Lung (tissue), 12 donors: ENCODE results near the gene COPB2. TPM values are rescaled to one million over a fixed set of nuclear protein-coding genes. Genes with fewer than 3 reads are reported as not detected.
"Not testable (repeated sequence)": the region's sequence is repeated elsewhere in the genome, so short reads cannot be mapped to it uniquely, and the experiment has no call there.

Source experiments
- ATAC-seq: fragments of 200-7000 bp; cut with Tn5 transposase; one replicate; pipeline ENCODE4 v1.9.1; 2020; ENCODE audit warnings: moderate number of reproducible peaks; ENCODE audit not compliant: insufficient read depth, low FRiP score
- DNase-seq, 3 donors: peaks; one replicate each; pipeline ENCODE4 v3.0.0-alpha.2; 2013 to 2017
- H3K27ac ChIP-seq, 2 donors: one replicate each; pipeline ENCODE4 v1.5.1; 2013; ENCODE audit warnings: mild to moderate bottlenecking in 2 of 2, moderate library complexity in 2 of 2, control low read depth in 1 of 2, inconsistent platforms in 1 of 2, low read depth in 1 of 2, low read length in 1 of 2
- H3K27me3 ChIP-seq, 3 donors: one replicate each; pipeline ENCODE4 v1.5.1; 2013; ENCODE audit warnings: low read length in 2 of 3; ENCODE audit not compliant: control insufficient read depth in 3 of 3, insufficient read depth in 3 of 3
- H3K36me3 ChIP-seq, 4 donors: one replicate each; pipeline ENCODE4 v1.5.1; 2013; ENCODE audit warnings: low read length in 4 of 4, mild to moderate bottlenecking in 1 of 4, moderate library complexity in 1 of 4; ENCODE audit not compliant: control insufficient read depth in 4 of 4, insufficient read depth in 4 of 4
- H3K4me1 ChIP-seq, 5 donors: one replicate each; pipeline ENCODE4 v1.5.1; 2013; ENCODE audit warnings: low read length in 5 of 5, mild to moderate bottlenecking in 2 of 5, moderate library complexity in 1 of 5; ENCODE audit not compliant: control insufficient read depth in 5 of 5, insufficient read depth in 5 of 5
- H3K4me3 ChIP-seq: one replicate; pipeline ENCODE4 v1.5.1; 2013; ENCODE audit warnings: mild to moderate bottlenecking, control low read depth, moderate library complexity
- H3K9ac ChIP-seq, 2 donors: one replicate each; pipeline ENCODE4 v1.5.1; 2013; ENCODE audit warnings: low read length in 2 of 2, control low read depth in 1 of 2; ENCODE audit not compliant: insufficient read depth in 1 of 2
- H3K9me3 ChIP-seq, 4 donors: one replicate each; pipeline ENCODE4 v1.5.1; 2013; ENCODE audit warnings: low read length in 3 of 4, mild to moderate bottlenecking in 1 of 4, moderate library complexity in 1 of 4; ENCODE audit not compliant: control insufficient read depth in 4 of 4, insufficient read depth in 3 of 4
- CTCF ChIP-seq: IDR thresholded peaks from 2 replicates; pipeline ENCODE4 v1.5.1; 2012; ENCODE audit warnings: mild to moderate bottlenecking; ENCODE audit errors: control extremely low read depth, extremely low read depth
- WGBS, 2 donors: extraction: QIAGEN DNeasy Blood & Tissue Kit; methylation state at CpG; one replicate each; pipeline ENCODE4 v1.1.7; 2013; 5-methylcytosine and 5-hydroxymethylcytosine counted together
- polyA plus RNA-seq, 2 donors: library from polyadenylated mRNA; stranded (reverse); fragments of 200-250 nt; gene quantifications; one replicate each; pipeline ENCODE4 v1.2.1, GENCODE V29; 2013
- total RNA-seq, 2 donors: library from RNA; depleted of rRNA in 1 of 2; stranded (reverse); fragments of >200 nt in 1 of 2; gene quantifications; one replicate each; pipeline ENCODE4 v1.2.1, GENCODE V29; 2014 to 2021
- donor health status: control.
- donor health status: control.
- donor health status: Bipolar disorder and iron deficiency.
- donor health status: healthy.
- donor health status: DM: yes; HTN: yes; CAD: no.

COPB2 gene
- total and polyA plus RNA-seq, 4 donors = 36.9 to 136 (median 103) TPM

DNA sequence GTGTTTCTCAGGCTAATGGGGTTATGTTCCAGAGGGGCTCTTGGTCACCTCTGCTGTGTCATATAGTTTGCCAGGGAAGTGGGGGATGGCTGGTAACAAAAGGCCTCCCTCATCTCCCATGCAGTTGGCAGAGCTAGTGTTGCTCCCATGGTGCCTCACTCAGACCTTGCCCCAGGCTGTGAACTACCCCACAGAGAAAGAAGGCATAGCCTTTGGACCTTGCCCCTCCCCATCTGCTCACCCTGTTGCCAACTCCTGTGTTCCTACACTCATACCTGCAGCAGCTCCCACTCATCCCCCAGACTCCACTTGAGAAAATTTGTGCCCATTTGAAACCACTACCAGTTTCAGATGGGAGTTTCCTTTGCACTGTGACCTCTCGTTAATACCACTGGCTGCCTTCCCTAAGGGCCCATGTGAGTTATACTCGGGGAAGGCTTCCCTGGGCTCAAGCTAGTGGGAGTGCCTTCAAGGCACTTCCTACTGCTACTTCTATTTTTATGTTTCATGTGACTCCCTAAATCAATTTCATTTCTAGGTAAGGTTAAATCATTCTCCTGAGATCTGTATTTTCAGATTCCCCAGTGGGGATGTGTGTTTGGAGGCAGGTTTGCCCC is 25.3 kb upstream of the COPB2 start:
- no peak for TF ChIP-seq CTCF
- no peaks in the 10 kb centered on the region for H3K36me3 ChIP-seq
- no peak for ATAC-seq
- H3K4me3 ChIP-seq = no peak overlapping the region
- H3K9me3 ChIP-seq = peaks cover 0 to 6% (median 2%) of the 10 kb centered on the region in 4 donors
- WGBS, 2 donors = 81 to 92% methylated on average over 2 of the region's 2 CpGs
- no peak overlapping the region for H3K27ac ChIP-seq
- no peak for DNase-seq
- peaks cover 0 to 5% (median 0%) of the 10 kb centered on the region in 5 donors for H3K4me1 ChIP-seq
- H3K27me3 ChIP-seq = no peaks in the 10 kb centered on the region
- H3K9ac ChIP-seq = no peak overlapping the region

DNA sequence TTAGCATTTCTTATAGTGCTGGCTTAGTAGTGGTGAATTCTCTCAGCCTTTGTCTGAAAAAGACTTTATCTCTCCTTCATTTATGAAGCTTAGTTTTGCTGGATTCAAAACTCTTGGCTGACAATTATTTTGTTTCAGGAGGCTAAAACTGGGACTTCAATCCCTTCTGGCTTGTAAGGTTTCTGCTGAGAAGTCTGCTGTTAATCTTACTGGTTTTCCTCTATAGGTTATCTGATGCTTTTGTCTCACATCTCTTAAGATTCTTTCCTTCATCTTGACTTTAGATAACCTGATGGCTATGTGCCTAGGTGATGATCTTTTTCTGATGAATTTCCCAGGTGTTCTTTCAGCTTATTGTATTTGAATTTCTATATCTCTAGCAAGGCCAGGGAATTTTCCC is 23.4 kb upstream of the COPB2 start:
- DNase-seq, H3K27me3 ChIP-seq, H3K9ac ChIP-seq, H3K9me3 ChIP-seq, H3K4me3 ChIP-seq, H3K27ac ChIP-seq, ATAC-seq, H3K4me1 ChIP-seq, H3K36me3 ChIP-seq: not testable (repeated sequence)

- not testable (repeated sequence) for H3K4me3 ChIP-seq, ATAC-seq, H3K4me1 ChIP-seq, DNase-seq, H3K27ac ChIP-seq, H3K9ac ChIP-seq, H3K36me3 ChIP-seq, H3K27me3 ChIP-seq
- WGBS, 2 donors = 83 to 88% methylated on average over 2 of the region's 2 CpGs
- peaks cover 0 to 15% (median 4%) of the 10 kb centered on the region in 4 donors for H3K9me3 ChIP-seq
Observed at GRCh38 chr3:139401155-139401554, 11.7 kb upstream of the COPB2 start.

DNA sequence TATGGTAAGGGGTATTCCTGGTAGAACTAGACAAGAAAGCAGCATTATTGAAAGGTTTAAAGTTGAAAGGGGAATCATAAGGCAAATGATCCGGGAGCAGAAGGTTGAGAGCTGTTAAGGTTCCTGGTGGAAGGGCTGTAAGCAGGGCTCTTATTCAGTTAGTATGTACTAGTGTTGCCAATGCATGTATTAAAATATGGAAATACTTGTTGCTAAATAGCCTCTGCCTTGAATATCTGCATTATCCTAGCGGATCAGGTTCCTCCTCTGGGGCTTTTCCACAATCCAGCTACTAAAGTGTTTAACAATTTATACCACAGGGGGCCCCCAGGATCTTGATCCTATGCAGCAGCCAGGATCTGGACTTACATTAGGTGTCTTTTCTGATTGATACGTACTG is 7.3 kb upstream of the COPB2 start:
- no peaks in the 10 kb centered on the region for H3K27me3 ChIP-seq
- DNase-seq (no peak), ATAC-seq (no peak)
- peaks cover 0 to 3% (median 0%) of the 10 kb centered on the region in 5 donors for H3K4me1 ChIP-seq
- TF ChIP-seq CTCF = no peak
- no peaks in the 10 kb centered on the region for H3K36me3 ChIP-seq
- peaks cover 0 to under 1% (median 0%) of the 10 kb centered on the region in 4 donors for H3K9me3 ChIP-seq
- H3K4me3 ChIP-seq = no peak overlapping the region
- WGBS, 2 donors = 93 to 97% methylated on average over 3 of the region's 3 CpGs
- no peak overlapping the region for H3K27ac ChIP-seq
- H3K9ac ChIP-seq = no peak overlapping the region
